H7 (cell line): ENCODE measurements around the gene TMEM87B. TPM values are rescaled to one million over a fixed set of nuclear protein-coding genes. Genes with fewer than 3 reads are reported as not detected.
"Not testable (repeated sequence)": the region's sequence is repeated elsewhere in the genome, so short reads cannot be mapped to it uniquely, and the experiment has no call there.

ENCODE experiments used
- DNase-seq: peaks from one replicate; pipeline ENCODE4 v3.0.0; 2012
- H3K27me3 ChIP-seq: 2 replicates; pipeline ENCODE4 v1.6.0; 2011; ENCODE audit warnings: mild to moderate bottlenecking, low read length; ENCODE audit not compliant: control insufficient read depth, insufficient read depth
- H3K36me3 ChIP-seq: replicated peaks from 2 replicates; pipeline ENCODE4 v1.5.1; 2011; ENCODE audit warnings: low read length; ENCODE audit not compliant: control insufficient read depth, insufficient read depth
- H3K4me3 ChIP-seq: 2 replicates; pipeline ENCODE4 v1.5.1; 2011; ENCODE audit warnings: low read depth, mild to moderate bottlenecking, control low read depth, low read length, moderate library complexity; ENCODE audit not compliant: insufficient read depth
- total RNA-seq: library from RNA; depleted of rRNA; stranded (reverse); fragments of >200 nt; shearing (Covaris generic); gene quantifications from 2 replicates; pipeline ENCODE4 v1.2.3, GENCODE V29; 2014

Gene TMEM87B
- total RNA-seq, 1 experiment from 2014 or later: 7.1 TPM

GRCh38 chr2:112047537-112048235 is 7.4 kb upstream of the TMEM87B start:
- DNase-seq: no peak
- Histone ChIP-seq H3K27me3 (no peaks in the 10 kb centered on the region), H3K36me3 (no peaks in the 10 kb centered on the region), H3K4me3 (no peak overlapping the region)

GRCh38 chr2:112048236-112048592 is 6.9 kb upstream of the TMEM87B start:
- DNase-seq: no peak

GRCh38 chr2:112048887-112049286 is 6.2 kb upstream of the TMEM87B start:
- Histone ChIP-seq H3K36me3 (no peaks in the 10 kb centered on the region), H3K4me3 (no peak overlapping the region), H3K27me3 (no peaks in the 10 kb centered on the region)
- peak; percentile 39 for DNase-seq

More at GRCh38 chr2:112048236-112048592, 6.9 kb upstream of the TMEM87B start:
- no peaks in the 10 kb centered on the region for H3K36me3 ChIP-seq
- no peak overlapping the region for H3K4me3 ChIP-seq
- no peaks in the 10 kb centered on the region for H3K27me3 ChIP-seq

- no peak overlapping the region for H3K4me3 ChIP-seq
- H3K36me3 ChIP-seq: no peaks in the 10 kb centered on the region
- no peak for DNase-seq
- no peaks in the 10 kb centered on the region for H3K27me3 ChIP-seq
These were observed 4.8 kb upstream of the TMEM87B start for GRCh38 chr2:112050316-112050715.

GRCh38 chr2:112053917-112054846 is 887 bp upstream of the TMEM87B start:
- DNase-seq: peak; percentile 97
- no peaks in the 10 kb centered on the region for H3K36me3 ChIP-seq
- H3K4me3 ChIP-seq: peak overlapping the region; percentile 63
- H3K27me3 ChIP-seq: peaks cover 2% of the 10 kb centered on the region; the same call in 1 of the 2 replicates

- peak; percentile 75 for DNase-seq
- Histone ChIP-seq H3K4me3 (peak overlapping the region; percentile 83), H3K27me3 (peaks cover 2% of the 10 kb centered on the region; the same call in 1 of the 2 replicates), H3K36me3 (no peaks in the 10 kb centered on the region)
These were observed 909 bp downstream of the TMEM87B start for GRCh38 chr2:112055730-112056625.

GRCh38 chr2:112056626-112056987 is 1.5 kb downstream of the TMEM87B start:
- peaks cover 2% of the 10 kb centered on the region; the same call in 1 of the 2 replicates for H3K27me3 ChIP-seq
- H3K4me3 ChIP-seq: peak overlapping the region; percentile 83
- no peaks in the 10 kb centered on the region; the same call in 1 of the 2 replicates for H3K36me3 ChIP-seq
- DNase-seq: no peak

- Histone ChIP-seq H3K27me3 (peaks cover 2% of the 10 kb centered on the region; the same call in 1 of the 2 replicates), H3K36me3 (peaks cover 2% of the 10 kb centered on the region), H3K4me3 (no peak overlapping the region)
- no peak for DNase-seq
These were observed 4.6 kb downstream of the TMEM87B start for GRCh38 chr2:112059671-112060070.

- no peak overlapping the region for H3K4me3 ChIP-seq
- no peak for DNase-seq
- H3K36me3 ChIP-seq: peaks cover 2% of the 10 kb centered on the region
- no peaks in the 10 kb centered on the region for H3K27me3 ChIP-seq
These were observed 6.2 kb downstream of the TMEM87B start for GRCh38 chr2:112061299-112061698.

GRCh38 chr2:112061840-112062239 is 6.8 kb downstream of the TMEM87B start:
- H3K36me3 ChIP-seq: peaks cover 2% of the 10 kb centered on the region
- no peak for DNase-seq
- no peak overlapping the region for H3K4me3 ChIP-seq
- no peaks in the 10 kb centered on the region for H3K27me3 ChIP-seq

- Histone ChIP-seq H3K36me3 (peaks cover 4% of the 10 kb centered on the region), H3K4me3 (no peak overlapping the region), H3K27me3 (no peaks in the 10 kb centered on the region)
- DNase-seq: no peak
These were observed 7.8 kb downstream of the TMEM87B start for GRCh38 chr2:112062894-112063293.

- Histone ChIP-seq H3K27me3 (no peaks in the 10 kb centered on the region), H3K36me3 (peaks cover 4% of the 10 kb centered on the region), H3K4me3 (no peak overlapping the region)
- no peak for DNase-seq
These were observed 10.4 kb downstream of the TMEM87B start for GRCh38 chr2:112065486-112065885.

GRCh38 chr2:112065966-112066365 is 10.9 kb downstream of the TMEM87B start:
- no peak for DNase-seq
- peaks cover 4% of the 10 kb centered on the region for H3K36me3 ChIP-seq
- no peak overlapping the region for H3K4me3 ChIP-seq
- H3K27me3 ChIP-seq: no peaks in the 10 kb centered on the region

- H3K4me3 ChIP-seq, H3K27me3 ChIP-seq, H3K36me3 ChIP-seq, DNase-seq: not testable (repeated sequence)
These were observed 14.7 kb downstream of the TMEM87B start for GRCh38 chr2:112069794-112070193.
